Neutrophil (primary cell): ENCODE results near the gene PRPF6.

Source experiments
- H3K27ac ChIP-seq: fragments of 200-600 bp; sonication (generic); 2 replicates; pipeline ENCODE4 v1.5.1; 2016; ENCODE audit warnings: mild to moderate bottlenecking, moderate library complexity
- H3K27me3 ChIP-seq: fragments of 200-600 bp; sonication (generic); 2 replicates; pipeline ENCODE4 v1.6.0; 2016; ENCODE audit warnings: mild to moderate bottlenecking
- H3K36me3 ChIP-seq: fragments of 200-600 bp; sonication (generic); 2 replicates; pipeline ENCODE4 v1.5.1; 2017
- H3K4me1 ChIP-seq, 2 experiments: fragments of 200-600 bp in 1 of 2; sonication (generic) in 1 of 2; 1 replicate in 1 of 2; 2 replicates in 1 of 2; pipeline versions ENCODE4 v1.5.1 to v1.6.1; 2013 to 2016; ENCODE audit warnings: low read depth in 1 of 2, low read length in 1 of 2, mild to moderate bottlenecking in 1 of 2, moderate library complexity in 1 of 2; ENCODE audit not compliant: control insufficient read depth in 1 of 2, insufficient read depth in 1 of 2
- H3K4me3 ChIP-seq, 2 experiments: fragments of 200-600 bp in 1 of 2; sonication (generic) in 1 of 2; 1 replicate in 1 of 2; 2 replicates in 1 of 2; pipeline ENCODE4 v1.5.1; 2013 to 2016; ENCODE audit warnings: low read depth in 1 of 2, low read length in 1 of 2, mild to moderate bottlenecking in 1 of 2, moderate library complexity in 1 of 2
- H3K9me3 ChIP-seq: fragments of 200-600 bp; sonication (generic); 2 replicates; pipeline ENCODE4 v1.5.1; 2016
- CTCF ChIP-seq: fragments of 200-600 bp; sonication (generic); IDR thresholded peaks from 2 replicates; pipeline ENCODE4 v1.5.1; 2016; ENCODE audit warnings: antibody characterized with exemption

The PRPF6 gene

GRCh38 chr20:63966944-63967322 is 14.0 kb upstream of the PRPF6 start:
- no peak for TF ChIP-seq CTCF
- Histone ChIP-seq H3K4me1 (peaks cover 3 to 10% of the 10 kb centered on the region in 2 experiments), H3K36me3 (peaks cover 14% of the 10 kb centered on the region), H3K27ac (no peak overlapping the region), H3K4me3 (no peak overlapping the region), H3K27me3 (peaks cover 25% of the 10 kb centered on the region), H3K9me3 (no peaks in the 10 kb centered on the region)

GRCh38 chr20:63967330-63968135 is 13.4 kb upstream of the PRPF6 start:
- Histone ChIP-seq H3K27me3 (peaks cover 31% of the 10 kb centered on the region), H3K36me3 (peaks cover 9% of the 10 kb centered on the region), H3K9me3 (no peaks in the 10 kb centered on the region), H3K4me3 (no peak overlapping the region), H3K27ac (no peak overlapping the region), H3K4me1 (peaks cover 3 to 10% of the 10 kb centered on the region in 2 experiments)
- TF ChIP-seq CTCF = no peak

GRCh38 chr20:63968136-63968927 is 12.6 kb upstream of the PRPF6 start:
- no peak for TF ChIP-seq CTCF

GRCh38 chr20:63968928-63969760 is 11.8 kb upstream of the PRPF6 start:
- Histone ChIP-seq H3K4me3 (peak overlapping the region in 1 of 2 experiments; percentile 35), H3K4me1 (peaks cover 3 to 15% of the 10 kb centered on the region in 2 experiments), H3K27ac (no peak overlapping the region), H3K36me3 (no peaks in the 10 kb centered on the region), H3K9me3 (no peaks in the 10 kb centered on the region), H3K27me3 (peaks cover 34% of the 10 kb centered on the region)
- no peak for TF ChIP-seq CTCF

More at GRCh38 chr20:63968136-63968927, 12.6 kb upstream of the PRPF6 start:
- peaks cover 5% of the 10 kb centered on the region for H3K36me3 ChIP-seq
- no peak overlapping the region for H3K27ac ChIP-seq
- H3K27me3 ChIP-seq = peaks cover 34% of the 10 kb centered on the region
- peaks cover 3 to 10% of the 10 kb centered on the region in 2 experiments for H3K4me1 ChIP-seq
- no peaks in the 10 kb centered on the region for H3K9me3 ChIP-seq
- no peak overlapping the region for H3K4me3 ChIP-seq
